H1 (cell line): ENCODE data around the gene TNFRSF18. TPM values are rescaled to one million over a fixed set of nuclear protein-coding genes. Genes with fewer than 3 reads are reported as not detected.

Experiments
- CBX5 ChIP-seq: fragments of 300-800, 300-1000 bp; sonication (generic); IDR thresholded peaks from 2 replicates; pipeline ENCODE4 v1.7.1; 2016; ENCODE audit warnings: antibody characterized with exemption, low read length, low read depth
- POLR2A ChIP-seq, 2 experiments: IDR thresholded peaks; 1 replicate in 1 of 2; 2 replicates in 1 of 2; pipeline ENCODE4 v1.6.1; 2011; ENCODE audit warnings: low read depth in 2 of 2, low read length in 2 of 2, mild to moderate bottlenecking in 2 of 2; ENCODE audit errors: control extremely low read depth in 1 of 2
- SUZ12 ChIP-seq: fragments of 200-600 bp; sonication (generic); IDR thresholded peaks from 2 replicates; pipeline ENCODE4 v1.6.1; 2012; ENCODE audit warnings: mild to moderate bottlenecking, inconsistent platforms, low read length, moderate library complexity, mixed read lengths
- polyA plus RNA-seq, 7 experiments: library from polyadenylated mRNA; depleted of rRNA in 3 of 7; stranded (reverse) in 5 of 7; unstranded in 2 of 7; fragments of >200 nt in 5 of 7; fragments of 200-250 nt in 2 of 7; gene quantifications; 1 replicate in 5 of 7; 2 replicates in 1 of 7; 4 replicates in 1 of 7; pipeline versions ENCODE4 v1.2.1 to v1.2.3, GENCODE V29; 2011 to 2013; ENCODE audit warnings: missing spikeins in 2 of 7, mixed read lengths in 2 of 7
- total RNA-seq: library from RNA; stranded (reverse); fragmentation: NEBNext Ultra II Directional; extraction: Animal tissue kit (Norgen Biotek cat#: 25700); gene quantifications from 2 replicates; pipeline ENCODE4 v1.2.1, GENCODE V29; 2021

Gene TNFRSF18
- total and polyA plus RNA-seq, 2 of the 8 experiments (the other 6 are each of a cell fraction or from before 2014, with no cell fraction given) = 1.5 to 2.5 TPM

GRCh38 chr1:1220197-1220596 is 13.8 kb upstream of the TNFRSF18 start (continued):
- TF ChIP-seq CBX5 (no peak), POLR2A (IDR thresholded peaks at IDR 0.05; ENCODE audit: control extremely low read depth in 1 of 2, low read depth in 2 of 2, low read length in 2 of 2) (no peak), SUZ12 (no peak)
